Osteoblast (primary cell): ENCODE data around the gene MGRN1. TPM values are rescaled to one million over a fixed set of nuclear protein-coding genes. Genes with fewer than 3 reads are reported as not detected.

ENCODE experiments used
- DNase-seq: peaks from one replicate; pipeline ENCODE4 v3.0.0; 2011; ENCODE audit warnings: low spot score, mixed read lengths; ENCODE audit not compliant: insufficient read length; ENCODE audit errors: missing footprints
- H2AFZ ChIP-seq: 2 replicates; pipeline ENCODE4 v1.6.0; 2011; ENCODE audit warnings: mild to moderate bottlenecking, low read length
- H3K27ac ChIP-seq: 2 replicates; pipeline ENCODE4 v1.5.1; 2011; ENCODE audit warnings: mild to moderate bottlenecking, low read depth, low read length, moderate library complexity
- H3K27me3 ChIP-seq: 2 replicates; pipeline ENCODE4 v1.6.0; 2012; ENCODE audit warnings: mild to moderate bottlenecking, control low read depth, inconsistent platforms, low read length, moderate library complexity; ENCODE audit not compliant: insufficient read depth
- H3K36me3 ChIP-seq: 2 replicates; pipeline ENCODE4 v1.5.1; 2011; ENCODE audit warnings: mild to moderate bottlenecking, low read length, control low read depth, moderate library complexity; ENCODE audit not compliant: insufficient read depth
- H3K4me1 ChIP-seq: 2 replicates; pipeline ENCODE4 v1.5.1; 2011; ENCODE audit warnings: mild to moderate bottlenecking, low read length, control low read depth, moderate library complexity; ENCODE audit not compliant: insufficient read depth
- H3K4me2 ChIP-seq: 2 replicates; pipeline ENCODE4 v1.6.0; 2011; ENCODE audit warnings: mild to moderate bottlenecking, low read length; ENCODE audit not compliant: insufficient read depth
- H3K4me3 ChIP-seq: fragments of 200-600 bp; sonication (generic); 3 replicates; pipeline ENCODE4 v1.5.1; 2012; ENCODE audit warnings: mild to moderate bottlenecking, low read length, inconsistent platforms; ENCODE audit not compliant: insufficient read depth
- H3K79me2 ChIP-seq: 2 replicates; pipeline ENCODE4 v1.6.0; 2012; ENCODE audit warnings: mild to moderate bottlenecking, low read length, control low read depth, inconsistent platforms; ENCODE audit not compliant: insufficient read depth
- H3K9me3 ChIP-seq: 2 replicates; pipeline ENCODE4 v1.5.1; 2011; ENCODE audit warnings: low read depth, low read length, control low read depth
- H4K20me1 ChIP-seq: 2 replicates; pipeline ENCODE4 v1.6.0; 2012; ENCODE audit warnings: mild to moderate bottlenecking, low read length, control low read depth; ENCODE audit not compliant: insufficient read depth
- CTCF ChIP-seq: IDR thresholded peaks from 2 replicates; pipeline ENCODE4 v1.5.1; 2011; ENCODE audit warnings: mild to moderate bottlenecking, low read depth, low read length, moderate library complexity; ENCODE audit errors: extremely low read depth
- total RNA-seq: library from RNA; depleted of rRNA; stranded (reverse); fragments of >200 nt; gene quantifications from 2 replicates; pipeline ENCODE4 v1.2.3, GENCODE V29; 2012

The MGRN1 gene
- total RNA-seq, 1 donor: 46.7 TPM

GRCh38 chr16:4733211-4733742, 108.7 kb downstream of the MGRN1 start:
- H3K9me3 ChIP-seq: no peaks in the 10 kb centered on the region
- peaks cover 35% of the 10 kb centered on the region for H3K79me2 ChIP-seq
- H2AFZ ChIP-seq: peak overlapping the region; percentile 89
- H3K4me2 ChIP-seq: peak overlapping the region; percentile 94
- peak overlapping the region; percentile 99 for H3K4me3 ChIP-seq
- no peaks in the 10 kb centered on the region for H3K27me3 ChIP-seq
- H3K4me1 ChIP-seq: peaks cover 6% of the 10 kb centered on the region
- TF ChIP-seq CTCF: no peak
- H3K27ac ChIP-seq: peak overlapping the region; percentile 24
- H4K20me1 ChIP-seq: no peaks in the 10 kb centered on the region
- H3K36me3 ChIP-seq: peaks cover 27% of the 10 kb centered on the region
- DNase-seq: no peak

GRCh38 chr16:4733747-4734062, 109.1 kb downstream of the MGRN1 start:
- no peak for TF ChIP-seq CTCF
- Histone ChIP-seq H3K27me3 (no peaks in the 10 kb centered on the region), H3K36me3 (peaks cover 23% of the 10 kb centered on the region), H3K79me2 (peaks cover 35% of the 10 kb centered on the region), H3K4me2 (peak overlapping the region; percentile 94), H3K4me1 (peaks cover 6% of the 10 kb centered on the region), H2AFZ (peak overlapping the region; percentile 89), H4K20me1 (no peaks in the 10 kb centered on the region), H3K4me3 (peak overlapping the region; percentile 99), H3K9me3 (no peaks in the 10 kb centered on the region), H3K27ac (peak overlapping the region; percentile 24)
- DNase-seq: peak; percentile 80

GRCh38 chr16:4734063-4734729, 109.6 kb downstream of the MGRN1 start, which contains the start of the genes ANKS3 and DNAAF8:
ANKS3 (minus strand) TSS chr16:4734271; CDS start chr16:4730149, 4,122 bp downstream.
DNAAF8 (plus strand) TSS chr16:4734537; CDS start chr16:4736515, 1,978 bp downstream.
- peaks cover 18% of the 10 kb centered on the region for H3K36me3 ChIP-seq
- H3K9me3 ChIP-seq: no peaks in the 10 kb centered on the region
- no peaks in the 10 kb centered on the region for H3K27me3 ChIP-seq
- H2AFZ ChIP-seq: peak within 1 kb of the TSS; percentile 97
- H3K4me3 ChIP-seq: peak within 1 kb of the TSS; percentile 99
- H3K27ac ChIP-seq: peak within 1 kb of the TSS; percentile 83
- H4K20me1 ChIP-seq: no peaks in the 10 kb centered on the region
- peak; percentile 100 for DNase-seq
- peaks cover 33% of the 10 kb centered on the region for H3K79me2 ChIP-seq
- TF ChIP-seq CTCF: no peak
- peaks cover 6% of the 10 kb centered on the region for H3K4me1 ChIP-seq
- peak within 1 kb of the TSS; percentile 94 for H3K4me2 ChIP-seq

GRCh38 chr16:4734730-4735535, 110.3 kb downstream of the MGRN1 start:
- Histone ChIP-seq H3K36me3 (peaks cover 10% of the 10 kb centered on the region), H3K27ac (peak overlapping the region; percentile 83), H3K27me3 (no peaks in the 10 kb centered on the region), H4K20me1 (no peaks in the 10 kb centered on the region), H3K9me3 (no peaks in the 10 kb centered on the region), H2AFZ (peak overlapping the region; percentile 97), H3K4me2 (peak overlapping the region; percentile 94), H3K4me1 (peaks cover 6% of the 10 kb centered on the region), H3K79me2 (peaks cover 31% of the 10 kb centered on the region), H3K4me3 (peak overlapping the region; percentile 99)
- no peak for TF ChIP-seq CTCF
- peak; percentile 97 for DNase-seq
